NCI-H1436 treated with DMSO at 0.1 percent for 48 hours (cell line): ENCODE measurements around the gene ATG101.

Experiments used
- DNase-seq: peaks from one replicate; lab custom pipeline; 2025; lab: John Stamatoyannopoulos, UW

Gene ATG101

DNA sequence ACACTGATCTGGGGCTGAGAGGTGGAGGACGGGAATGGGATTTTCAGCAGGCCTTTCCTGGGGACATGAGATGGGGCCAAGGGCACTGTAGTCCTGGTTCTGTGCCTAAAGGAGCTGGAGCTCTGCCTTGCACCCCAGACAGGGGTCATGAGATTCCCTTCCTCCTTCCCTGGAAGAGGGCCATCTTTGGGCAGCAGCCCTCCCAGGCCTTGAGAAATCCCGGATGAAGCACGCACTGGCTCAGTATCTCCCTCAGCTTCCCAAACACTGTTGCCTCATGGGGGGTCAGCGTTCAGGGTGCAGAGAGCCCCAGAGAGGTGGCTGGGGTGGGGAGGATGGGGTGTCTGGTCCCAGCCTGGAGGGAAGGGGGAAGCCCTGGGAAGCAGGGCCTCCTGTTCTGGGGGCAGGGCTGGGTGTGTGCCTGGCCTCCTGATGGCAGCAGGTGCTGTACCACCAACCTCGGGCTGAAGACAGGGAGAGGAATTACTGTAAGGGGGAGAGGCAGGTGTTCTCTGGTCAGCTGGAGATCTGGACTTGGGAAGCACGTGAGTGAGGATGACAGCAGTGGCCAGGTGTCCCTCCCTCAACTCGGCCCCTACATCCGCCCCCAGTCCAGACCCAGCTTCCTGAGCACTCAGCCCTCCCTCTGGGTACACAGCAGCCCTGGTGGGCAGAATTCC, 26.9 kb upstream of the ATG101 start:
- no peak for DNase-seq

DNA sequence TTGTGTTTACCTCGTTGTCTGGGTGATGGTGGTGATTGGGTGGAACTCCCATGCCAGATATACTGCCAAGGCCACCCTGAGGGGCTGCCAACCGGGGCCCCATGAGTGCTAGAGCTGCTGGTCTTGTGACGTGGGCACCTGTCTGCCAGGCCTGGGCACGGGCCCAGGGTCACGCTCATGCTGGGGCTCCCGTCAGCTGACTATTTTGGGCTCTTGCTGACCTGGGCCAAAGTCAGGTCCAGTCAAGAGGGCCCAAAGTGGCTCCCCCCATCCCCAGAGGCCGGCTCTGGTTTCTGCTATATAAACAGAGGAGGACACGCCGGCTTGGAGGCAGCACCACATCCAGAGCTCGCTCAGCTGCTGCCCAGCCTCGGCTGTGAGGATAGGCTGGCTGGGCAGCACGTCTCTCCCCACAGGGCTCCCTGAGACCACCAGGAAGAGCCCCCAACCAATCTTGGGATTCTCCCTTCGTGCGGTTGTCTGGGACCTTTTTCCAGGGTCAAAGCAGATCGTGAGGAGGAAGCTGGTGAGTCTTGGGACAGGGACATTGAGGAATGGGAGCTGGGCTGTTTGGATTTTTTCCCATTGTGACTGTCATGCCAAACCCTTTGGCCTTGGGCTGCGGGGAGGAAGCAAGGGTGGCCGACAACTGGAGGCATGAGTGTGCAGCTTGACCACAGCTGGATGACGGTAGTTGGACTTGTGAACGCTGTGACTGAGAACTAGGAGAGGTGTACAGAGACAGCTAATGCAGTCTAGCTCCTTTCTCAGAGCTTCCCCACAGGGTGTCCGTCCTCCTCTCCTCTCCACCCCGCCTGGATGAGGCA, 26.2 kb upstream of the ATG101 start:
- DNase-seq = no peak

DNA sequence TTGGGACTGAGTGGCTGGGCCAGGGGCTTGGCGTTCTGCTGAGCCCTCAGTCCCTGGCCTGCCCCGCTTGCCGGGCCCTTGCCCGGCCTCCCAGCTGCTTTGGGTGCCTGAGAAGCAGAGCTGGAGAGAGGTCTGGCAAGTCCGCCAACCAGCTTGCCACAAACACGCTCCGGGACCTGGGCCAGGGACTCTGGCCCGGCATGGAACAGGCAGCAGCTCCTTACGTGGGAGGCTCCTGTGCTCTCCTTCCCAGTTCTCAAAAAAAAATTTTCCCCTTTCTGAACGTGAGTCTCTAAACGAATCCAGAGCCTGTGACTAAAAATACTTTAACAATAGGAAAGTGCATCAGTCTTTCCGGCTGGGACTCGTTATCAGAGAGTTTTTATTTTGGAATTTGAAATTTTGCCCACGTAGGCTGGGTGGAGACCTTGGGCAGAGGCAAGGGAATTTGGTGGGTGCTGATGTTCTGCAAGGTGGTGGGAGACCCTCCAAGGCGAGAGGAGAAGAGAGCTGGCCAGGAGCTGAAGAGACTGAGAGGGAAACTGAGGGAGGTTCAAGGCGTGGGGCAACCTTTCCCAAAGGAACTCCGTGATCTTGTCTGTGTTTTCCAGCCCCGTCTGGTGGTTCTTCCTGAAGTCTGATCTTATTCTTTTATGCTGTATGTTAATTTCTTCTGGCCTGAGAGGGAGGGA, 25.3 kb upstream of the ATG101 start:
- DNase-seq = no peak

DNA sequence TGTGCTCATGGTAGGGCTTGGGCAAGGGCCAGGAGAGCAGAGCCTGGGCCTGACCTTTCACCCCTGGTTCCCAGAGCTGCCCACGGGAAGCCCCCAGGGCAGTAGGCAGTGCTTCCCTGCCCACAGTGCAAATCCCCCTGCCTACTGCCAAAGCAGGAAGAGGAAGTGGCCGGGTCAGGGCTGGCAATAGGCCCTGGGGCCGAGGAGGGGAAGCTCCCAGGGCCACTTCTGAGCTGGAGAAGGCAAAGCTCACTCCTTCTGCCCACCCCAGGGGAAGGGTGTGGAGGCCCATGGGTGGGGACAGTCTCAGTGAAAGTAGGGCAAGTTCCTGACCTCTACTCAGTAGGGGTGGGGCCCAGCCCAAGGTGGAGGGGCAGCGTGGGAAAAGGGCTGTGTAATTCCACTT, 24.0 kb upstream of the ATG101 start:
- no peak for DNase-seq

DNA sequence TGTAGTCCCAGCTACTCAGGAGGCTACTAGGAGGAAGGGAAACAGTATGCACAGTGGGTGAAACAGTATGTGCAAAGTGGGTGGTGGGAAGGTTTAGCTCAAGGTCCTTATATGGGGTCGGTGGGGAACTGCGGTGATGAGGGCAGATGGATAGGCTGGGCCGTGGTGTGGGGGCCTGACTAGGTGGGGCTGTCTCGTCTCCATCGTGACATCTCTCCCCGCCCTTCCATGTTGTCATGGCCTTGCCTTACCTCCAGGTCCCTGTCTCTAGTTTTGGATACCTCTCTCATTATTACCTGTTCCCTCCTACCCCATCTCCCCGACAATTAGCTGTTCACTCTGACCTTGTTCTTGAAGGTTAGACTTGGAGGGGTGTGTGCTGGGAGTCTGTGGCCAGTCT, 22.9 kb upstream of the ATG101 start:
- DNase-seq = no peak

DNA sequence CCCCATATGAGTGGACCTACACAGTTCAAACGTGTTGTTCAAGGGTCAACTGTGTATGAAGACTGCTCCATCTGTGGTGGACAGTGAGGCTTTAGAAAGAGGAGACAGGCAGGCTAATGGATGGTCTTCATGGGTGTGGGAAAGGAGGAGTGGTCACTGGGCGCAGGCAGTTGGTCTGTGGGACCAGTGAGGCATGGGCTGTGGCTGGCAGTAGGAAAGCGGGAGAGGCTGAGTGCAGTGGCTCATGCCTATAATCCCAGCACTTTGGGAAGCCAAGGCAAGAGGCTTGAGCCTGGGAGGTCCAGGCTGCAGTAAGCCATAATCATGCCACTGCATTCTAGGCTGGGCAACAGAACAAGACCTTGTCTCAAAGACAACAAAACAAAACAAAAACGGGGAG, 20.5 kb upstream of the ATG101 start:
- DNase-seq = no peak

DNA sequence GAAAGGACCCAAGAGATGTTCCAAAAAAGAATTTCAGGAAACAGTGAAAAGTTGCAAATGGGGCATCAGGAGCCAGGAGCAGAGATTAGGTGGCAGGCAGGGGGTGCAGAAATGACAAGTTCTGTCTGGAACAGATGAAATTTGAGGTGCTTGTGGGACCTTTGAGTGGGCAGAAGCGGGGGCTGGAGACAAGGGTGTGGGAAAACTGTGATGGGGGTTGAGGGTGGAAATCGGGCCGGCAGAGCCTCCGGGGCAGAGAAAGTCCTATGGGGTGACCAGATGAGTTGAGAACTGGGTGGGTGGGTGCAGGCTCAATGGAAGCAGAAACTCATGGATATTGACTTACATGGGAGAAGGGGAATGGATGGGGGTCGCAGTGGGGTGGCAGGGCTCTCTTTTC, 20.1 kb upstream of the ATG101 start:
- no peak for DNase-seq

DNA sequence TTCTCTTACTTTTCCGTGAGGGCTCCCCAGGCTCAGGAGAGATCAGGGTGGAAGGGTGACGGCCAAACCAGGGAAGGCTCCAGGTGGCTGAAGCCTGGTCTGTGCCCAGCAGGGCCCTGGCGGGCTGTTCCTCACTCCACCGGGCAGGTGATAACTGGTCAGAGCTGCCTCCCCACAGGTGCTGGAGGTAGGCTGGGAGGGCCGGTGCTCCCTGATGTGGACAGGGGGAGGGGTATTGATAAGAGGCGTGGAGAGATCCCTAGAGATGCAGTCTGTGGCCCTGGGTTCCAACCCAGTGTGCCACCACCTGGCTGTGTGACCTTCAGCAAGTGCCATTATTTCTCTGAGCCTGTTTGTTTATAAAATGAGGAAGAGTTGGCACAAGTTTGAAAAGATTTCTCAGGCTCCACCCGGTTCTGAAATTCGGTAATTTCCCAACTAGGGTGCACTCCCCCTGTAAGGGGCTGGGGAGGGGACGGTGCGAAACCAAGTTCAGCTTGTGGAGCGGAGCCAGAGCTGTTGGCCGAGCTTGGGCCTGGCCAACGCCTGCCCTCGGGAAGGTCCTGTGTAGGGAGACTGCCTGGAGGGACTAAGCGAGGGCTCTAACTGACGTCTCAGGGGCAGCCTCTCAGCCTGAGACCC, 19.5 kb upstream of the ATG101 start:
- DNase-seq = no peak

DNA sequence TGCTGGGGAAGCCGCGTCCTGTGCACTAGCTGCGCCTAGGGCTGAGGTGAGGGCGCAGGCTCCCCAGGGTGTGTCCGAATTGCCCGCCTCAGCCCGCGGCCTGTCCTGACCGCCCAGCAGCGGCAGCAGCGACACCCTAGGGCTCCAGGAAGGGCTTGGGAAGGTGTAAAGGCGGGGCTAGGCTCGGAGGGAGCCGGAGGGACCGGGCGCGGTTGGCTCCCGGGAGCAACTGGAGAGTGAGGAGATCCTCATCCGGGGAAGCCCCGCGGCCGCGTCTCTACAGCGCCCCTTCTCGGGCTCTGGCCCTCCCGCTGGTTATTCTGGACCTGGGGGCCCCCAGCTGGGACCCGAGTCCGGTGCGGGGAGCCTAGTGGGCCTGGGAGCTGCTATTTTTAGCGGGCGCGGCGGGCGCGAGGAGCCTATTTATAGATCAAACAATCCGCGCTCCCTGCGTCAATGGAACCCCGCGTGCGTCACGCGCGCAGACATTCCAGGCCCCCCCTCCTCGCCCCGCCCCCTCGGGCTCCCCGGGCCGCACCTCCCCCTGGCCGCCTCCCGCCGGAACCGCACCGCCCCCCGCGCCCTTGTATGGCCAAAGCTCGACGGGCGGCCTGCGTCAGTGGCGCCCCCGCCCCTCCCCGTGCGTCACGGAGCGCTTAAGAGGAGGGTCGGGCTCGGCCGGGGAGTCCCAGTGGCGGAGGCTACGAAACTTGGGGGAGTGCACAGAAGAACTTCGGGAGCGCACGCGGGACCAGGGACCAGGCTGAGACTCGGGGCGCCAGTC, 18.8 kb upstream of the ATG101 start, which contains the start of gene NR4A1:
Gene NR4A1, plus strand, starts transcription at position 685 of the 784 bp plus-strand sequence. CDS start 2,887 bp downstream, outside the sequence.
- peak; percentile 62 for DNase-seq

DNA sequence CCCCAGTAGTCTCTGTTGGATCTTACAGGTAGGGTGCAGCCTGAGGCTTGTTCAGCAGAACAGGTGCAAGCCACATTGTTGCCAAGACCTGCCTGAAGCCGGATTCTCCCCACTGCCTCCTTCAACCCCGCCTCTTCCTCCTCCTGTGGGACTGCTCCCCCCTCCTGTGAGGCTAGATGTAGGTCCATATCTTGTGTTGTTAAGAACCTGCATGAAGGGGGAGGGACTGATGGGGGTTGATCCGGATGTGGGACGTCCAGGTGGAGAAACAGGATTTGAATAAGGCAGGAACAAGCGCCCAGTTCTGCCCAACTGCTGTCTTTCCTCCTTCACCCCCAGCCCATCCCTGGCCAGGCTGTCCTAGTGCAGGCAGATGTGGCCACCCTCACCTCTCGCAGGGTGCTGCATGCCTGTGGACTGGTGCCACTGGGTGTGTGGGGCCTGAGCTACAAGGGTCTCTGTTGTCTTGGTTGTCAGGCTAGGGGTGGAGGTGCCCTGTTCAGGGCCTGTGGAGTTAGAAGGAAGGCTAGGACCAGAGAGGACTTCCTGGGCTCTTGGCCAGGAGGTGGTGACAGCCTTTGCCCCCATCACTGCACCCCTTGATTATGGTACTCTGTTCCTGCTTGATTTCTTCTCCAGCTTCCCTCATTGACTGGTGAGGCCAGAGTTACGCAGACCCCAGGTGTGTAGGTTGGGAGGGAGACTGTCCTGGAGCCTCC, 17.2 kb upstream of the ATG101 start:
- no peak for DNase-seq

DNA sequence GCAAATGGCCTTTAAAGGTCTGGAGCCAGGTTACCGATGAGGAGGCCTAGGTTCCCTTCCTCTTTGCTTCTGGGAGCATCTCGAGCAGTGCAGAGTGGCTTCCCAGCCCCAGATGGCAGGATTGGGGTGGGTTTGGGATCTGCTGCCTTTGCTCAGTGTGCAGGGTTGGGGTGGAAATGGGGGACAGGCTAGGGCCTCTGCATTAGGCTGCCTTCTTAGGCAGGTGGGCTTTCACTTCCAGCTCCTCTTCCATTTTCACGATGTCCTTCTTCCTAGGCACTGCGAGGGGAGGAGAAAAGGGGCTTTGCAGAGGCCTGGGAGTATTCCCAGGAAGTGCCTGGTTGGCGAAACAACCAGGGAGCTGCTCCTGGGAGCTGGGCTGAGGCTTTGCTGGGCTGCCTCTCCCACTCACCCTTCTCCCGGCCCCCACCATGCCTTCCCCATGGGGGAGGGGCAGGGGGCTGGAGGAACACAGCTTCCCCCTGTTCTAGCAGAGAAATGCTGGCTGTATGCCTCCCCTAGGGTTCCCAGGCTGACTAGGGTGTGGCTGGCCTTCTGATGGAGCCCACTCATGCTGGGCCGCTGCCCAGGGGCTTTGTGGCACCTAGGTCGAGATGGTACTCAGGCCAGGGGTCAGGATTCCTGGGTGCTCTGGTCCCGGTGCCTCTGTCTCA, 16.1 kb upstream of the ATG101 start:
- no peak for DNase-seq

DNA sequence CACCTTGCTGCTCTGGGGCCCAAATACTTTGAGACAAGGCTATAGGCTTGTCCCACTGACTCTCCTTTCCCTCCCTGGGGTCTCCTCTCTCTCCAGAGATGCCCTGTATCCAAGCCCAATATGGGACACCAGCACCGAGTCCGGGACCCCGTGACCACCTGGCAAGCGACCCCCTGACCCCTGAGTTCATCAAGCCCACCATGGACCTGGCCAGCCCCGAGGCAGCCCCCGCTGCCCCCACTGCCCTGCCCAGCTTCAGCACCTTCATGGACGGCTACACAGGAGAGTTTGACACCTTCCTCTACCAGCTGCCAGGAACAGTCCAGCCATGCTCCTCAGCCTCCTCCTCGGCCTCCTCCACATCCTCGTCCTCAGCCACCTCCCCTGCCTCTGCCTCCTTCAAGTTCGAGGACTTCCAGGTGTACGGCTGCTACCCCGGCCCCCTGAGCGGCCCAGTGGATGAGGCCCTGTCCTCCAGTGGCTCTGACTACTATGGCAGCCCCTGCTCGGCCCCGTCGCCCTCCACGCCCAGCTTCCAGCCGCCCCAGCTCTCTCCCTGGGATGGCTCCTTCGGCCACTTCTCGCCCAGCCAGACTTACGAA, 15.4 kb upstream of the ATG101 start:
- no peak for DNase-seq

DNA sequence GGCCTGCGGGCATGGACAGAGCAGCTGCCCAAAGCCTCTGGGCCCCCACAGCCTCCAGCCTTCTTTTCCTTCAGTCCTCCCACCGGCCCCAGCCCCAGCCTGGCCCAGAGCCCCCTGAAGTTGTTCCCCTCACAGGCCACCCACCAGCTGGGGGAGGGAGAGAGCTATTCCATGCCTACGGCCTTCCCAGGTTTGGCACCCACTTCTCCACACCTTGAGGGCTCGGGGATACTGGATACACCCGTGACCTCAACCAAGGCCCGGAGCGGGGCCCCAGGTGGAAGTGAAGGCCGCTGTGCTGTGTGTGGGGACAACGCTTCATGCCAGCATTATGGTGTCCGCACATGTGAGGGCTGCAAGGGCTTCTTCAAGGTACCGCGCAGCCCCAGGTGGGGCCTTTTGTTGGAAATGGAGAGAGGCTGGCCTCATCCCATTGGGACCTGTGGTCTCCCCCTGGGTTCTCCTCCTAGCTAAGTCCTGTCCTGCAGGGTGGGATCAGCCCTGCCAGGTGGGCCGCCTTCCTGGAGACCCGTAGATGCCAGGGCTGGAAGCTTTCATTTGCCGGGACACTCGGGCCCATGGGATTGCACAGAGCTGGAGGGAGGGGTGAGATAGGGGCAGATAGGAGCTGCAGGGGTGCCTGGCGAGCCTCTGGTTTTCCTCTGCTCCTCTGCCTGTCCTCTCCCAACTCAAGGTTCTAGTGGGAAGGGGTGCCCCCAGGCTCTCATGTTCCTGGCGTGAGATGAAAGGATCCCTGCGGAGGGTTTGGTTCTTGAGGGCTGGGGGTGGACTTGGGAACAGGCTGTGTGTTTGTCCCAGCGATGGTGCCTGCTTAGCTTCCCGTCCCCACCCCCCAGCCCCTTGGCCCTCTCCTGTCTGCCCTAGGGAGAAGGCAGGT, 14.7 kb upstream of the ATG101 start:
- no peak for DNase-seq

DNA sequence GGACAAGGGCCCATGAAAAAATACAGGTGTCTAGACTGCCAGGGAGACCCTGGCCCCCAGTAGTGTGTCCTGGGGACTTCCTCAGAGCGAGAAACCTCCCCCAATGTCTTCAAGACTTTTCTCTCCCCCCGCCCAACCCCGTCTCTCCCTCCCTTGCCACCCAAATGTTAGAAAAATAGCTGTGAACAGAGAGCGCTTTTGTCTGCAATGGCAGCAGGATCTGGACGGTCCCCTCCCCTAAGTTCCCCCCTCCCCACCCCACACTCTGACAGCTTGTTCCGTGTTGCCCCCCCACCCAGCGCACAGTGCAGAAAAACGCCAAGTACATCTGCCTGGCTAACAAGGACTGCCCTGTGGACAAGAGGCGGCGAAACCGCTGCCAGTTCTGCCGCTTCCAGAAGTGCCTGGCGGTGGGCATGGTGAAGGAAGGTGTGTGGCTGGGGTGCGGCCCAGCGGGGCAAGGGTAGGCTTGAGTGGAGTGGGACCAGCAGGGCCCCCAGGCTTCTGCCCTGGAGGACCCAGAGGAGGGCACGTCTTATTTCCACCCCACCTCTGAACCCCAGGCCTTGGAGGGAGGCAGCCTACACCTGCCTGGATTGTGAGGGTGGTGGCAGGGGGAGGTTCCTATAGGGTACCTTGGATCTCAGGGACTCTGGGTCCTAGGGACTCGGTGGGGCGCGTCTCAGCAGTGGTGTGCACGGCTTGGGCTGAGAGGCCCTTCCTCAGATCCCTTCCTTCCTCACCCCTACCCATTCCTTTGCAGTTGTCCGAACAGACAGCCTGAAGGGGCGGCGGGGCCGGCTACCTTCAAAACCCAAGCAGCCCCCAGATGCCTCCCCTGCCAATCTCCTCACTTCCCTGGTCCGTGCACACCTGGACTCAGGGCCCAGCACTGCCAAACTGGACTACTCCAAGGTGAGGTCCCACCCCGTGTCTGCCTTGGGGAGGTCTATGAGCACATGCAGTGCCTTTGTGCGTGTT, 13.8 kb upstream of the ATG101 start:
- DNase-seq = no peak

DNA sequence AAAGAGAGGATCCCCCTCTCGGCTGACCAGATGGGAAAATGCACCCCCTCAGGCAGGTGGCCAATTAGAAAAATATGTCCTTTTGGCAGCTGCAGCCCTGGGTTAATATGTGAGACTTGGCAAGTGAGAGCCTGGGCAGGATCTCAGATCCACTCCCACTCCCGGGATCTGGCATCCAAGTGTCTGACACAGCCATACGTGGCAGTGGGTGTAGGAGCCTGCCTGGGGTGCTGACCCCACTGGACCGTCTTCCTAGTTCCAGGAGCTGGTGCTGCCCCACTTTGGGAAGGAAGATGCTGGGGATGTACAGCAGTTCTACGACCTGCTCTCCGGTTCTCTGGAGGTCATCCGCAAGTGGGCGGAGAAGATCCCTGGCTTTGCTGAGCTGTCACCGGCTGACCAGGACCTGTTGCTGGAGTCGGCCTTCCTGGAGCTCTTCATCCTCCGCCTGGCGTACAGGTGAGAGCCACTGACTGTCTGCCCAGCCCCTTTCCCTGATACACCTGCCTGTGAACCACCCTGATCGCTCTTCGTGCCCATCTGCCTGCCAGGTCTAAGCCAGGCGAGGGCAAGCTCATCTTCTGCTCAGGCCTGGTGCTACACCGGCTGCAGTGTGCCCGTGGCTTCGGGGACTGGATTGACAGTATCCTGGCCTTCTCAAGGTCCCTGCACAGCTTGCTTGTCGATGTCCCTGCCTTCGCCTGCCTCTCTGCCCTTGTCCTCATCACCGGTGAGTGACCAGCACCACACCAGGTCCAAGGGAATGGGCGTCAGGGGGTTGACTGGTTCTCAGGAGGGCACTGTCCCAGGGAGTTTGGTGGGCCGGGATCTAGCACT, 12.8 kb upstream of the ATG101 start:
- no peak for DNase-seq

DNA sequence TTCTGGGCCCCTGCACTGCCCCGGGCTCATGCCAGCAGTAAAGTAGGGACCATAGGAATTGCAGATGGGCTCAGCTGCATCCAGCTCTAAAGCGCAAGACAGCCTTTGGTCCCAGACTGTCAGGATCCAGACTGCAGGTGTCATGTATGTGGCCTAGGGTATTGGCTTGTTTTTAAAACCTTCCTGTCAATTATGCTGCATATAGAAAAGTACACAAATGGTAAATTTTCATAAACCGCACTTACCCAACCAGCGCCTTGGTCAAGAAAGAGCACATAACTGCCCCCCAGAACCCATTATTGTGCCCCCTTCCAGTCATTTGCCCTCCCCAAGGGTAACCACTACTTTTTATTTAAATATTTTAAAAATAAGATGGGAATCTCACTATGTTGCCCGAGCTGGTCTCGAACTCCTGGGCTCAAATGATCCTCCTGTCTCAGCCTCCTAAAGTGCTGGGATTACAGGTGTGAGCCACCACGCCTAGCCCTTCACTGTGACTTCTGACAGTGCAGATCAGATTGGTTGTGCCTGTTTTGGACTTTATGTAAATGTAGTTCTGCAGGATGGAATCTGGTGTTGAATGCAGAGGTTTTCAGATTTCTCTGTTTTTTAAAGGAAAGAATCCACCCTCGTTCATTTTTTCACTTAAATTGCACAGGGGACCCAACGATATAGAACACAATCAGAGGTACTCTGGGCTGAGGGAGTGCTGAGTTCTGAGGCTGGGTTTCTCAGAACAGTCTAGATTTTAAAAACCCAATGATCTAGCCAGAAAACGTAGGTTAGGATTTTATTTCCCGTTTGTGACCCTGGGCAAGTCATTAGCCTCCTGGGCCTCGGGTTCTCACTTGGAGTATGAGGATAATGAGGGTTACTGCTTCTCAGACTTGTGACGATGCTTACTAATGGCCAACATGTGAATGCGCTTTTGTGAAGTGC, 11.9 kb upstream of the ATG101 start:
- no peak for DNase-seq
